ENCODE data around the gene AGXT.

AGXT gene

GRCh38 chr2:240876475-240877251 is 8.0 kb downstream of the AGXT start:
- POLR2A ChIA-PET: no interaction called here
- DNase-seq (ENCODE audit: low read depth, low spot score): no peak
- CTCF ChIA-PET: interaction anchor here (0.7 to 1.5 kb wide), 2 partner anchors 34 to 38 kb away, joined by 3 to 5 read pairs; no protein-coding TSS in a partner anchor
- H3K4me3 ChIP-seq (ENCODE audit: low read depth, low read length): no peak overlapping the region
- TF ChIP-seq, protein P1, sequence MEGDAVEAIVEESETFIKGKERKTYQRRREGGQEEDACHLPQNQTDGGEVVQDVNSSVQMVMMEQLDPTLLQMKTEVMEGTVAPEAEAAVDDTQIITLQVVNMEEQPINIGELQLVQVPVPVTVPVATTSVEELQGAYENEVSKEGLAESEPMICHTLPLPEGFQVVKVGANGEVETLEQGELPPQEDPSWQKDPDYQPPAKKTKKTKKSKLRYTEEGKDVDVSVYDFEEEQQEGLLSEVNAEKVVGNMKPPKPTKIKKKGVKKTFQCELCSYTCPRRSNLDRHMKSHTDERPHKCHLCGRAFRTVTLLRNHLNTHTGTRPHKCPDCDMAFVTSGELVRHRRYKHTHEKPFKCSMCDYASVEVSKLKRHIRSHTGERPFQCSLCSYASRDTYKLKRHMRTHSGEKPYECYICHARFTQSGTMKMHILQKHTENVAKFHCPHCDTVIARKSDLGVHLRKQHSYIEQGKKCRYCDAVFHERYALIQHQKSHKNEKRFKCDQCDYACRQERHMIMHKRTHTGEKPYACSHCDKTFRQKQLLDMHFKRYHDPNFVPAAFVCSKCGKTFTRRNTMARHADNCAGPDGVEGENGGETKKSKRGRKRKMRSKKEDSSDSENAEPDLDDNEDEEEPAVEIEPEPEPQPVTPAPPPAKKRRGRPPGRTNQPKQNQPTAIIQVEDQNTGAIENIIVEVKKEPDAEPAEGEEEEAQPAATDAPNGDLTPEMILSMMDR (IDR thresholded peaks at IDR 0.05; ENCODE audit: insufficient read depth, low read length, missing control alignments): no peak

GRCh38 chr2:240877460-240878340 is 9.1 kb downstream of the AGXT start:
- no peak for DNase-seq (ENCODE audit: low read depth, low spot score)
- TF ChIP-seq, protein P1 (IDR thresholded peaks at IDR 0.05; ENCODE audit: insufficient read depth, low read length, missing control alignments): no peak
- H3K4me3 ChIP-seq (ENCODE audit: low read depth, low read length): no peak overlapping the region
- ChIA-PET CTCF (interaction anchor here (1.5 kb wide), 1 partner anchor 37 kb away, joined by 5 read pairs; no protein-coding TSS in a partner anchor), POLR2A (no interaction called here)

DNA sequence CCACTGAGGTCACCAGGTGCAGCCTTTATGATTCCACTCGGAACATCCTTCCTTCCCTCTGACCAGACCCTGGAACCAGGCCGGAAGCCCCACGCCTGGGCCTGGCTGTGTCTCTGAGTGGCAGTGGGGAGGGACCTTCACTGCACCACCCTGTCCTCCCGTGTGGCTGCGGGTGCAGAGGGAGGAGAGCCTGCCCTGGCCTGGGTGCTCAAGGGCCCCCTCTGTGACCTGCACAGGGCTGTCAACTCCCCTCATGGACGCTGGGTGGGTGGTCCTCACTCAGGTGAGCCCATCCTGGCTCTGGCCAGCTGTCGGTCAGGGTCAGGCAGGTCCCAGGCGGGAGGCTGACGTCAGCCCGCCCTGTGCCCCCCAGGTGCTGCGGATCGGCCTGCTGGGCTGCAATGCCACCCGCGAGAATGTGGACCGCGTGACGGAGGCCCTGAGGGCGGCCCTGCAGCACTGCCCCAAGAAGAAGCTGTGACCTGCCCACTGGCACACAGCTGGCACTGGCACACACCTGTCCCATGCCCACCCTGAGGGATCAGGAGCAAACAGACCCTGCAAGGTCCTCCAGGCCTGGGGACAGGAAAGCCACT is 9.8 kb downstream of the AGXT start:
- TF ChIP-seq, protein P1 (IDR thresholded peaks at IDR 0.05; ENCODE audit: insufficient read depth, low read length, missing control alignments): no peak
- POLR2A ChIA-PET: no interaction called here
- no peak for DNase-seq (ENCODE audit: low read depth, low spot score)
- no peak overlapping the region for H3K4me3 ChIP-seq (ENCODE audit: low read depth, low read length)
- CTCF ChIA-PET: no interaction called here

DNA sequence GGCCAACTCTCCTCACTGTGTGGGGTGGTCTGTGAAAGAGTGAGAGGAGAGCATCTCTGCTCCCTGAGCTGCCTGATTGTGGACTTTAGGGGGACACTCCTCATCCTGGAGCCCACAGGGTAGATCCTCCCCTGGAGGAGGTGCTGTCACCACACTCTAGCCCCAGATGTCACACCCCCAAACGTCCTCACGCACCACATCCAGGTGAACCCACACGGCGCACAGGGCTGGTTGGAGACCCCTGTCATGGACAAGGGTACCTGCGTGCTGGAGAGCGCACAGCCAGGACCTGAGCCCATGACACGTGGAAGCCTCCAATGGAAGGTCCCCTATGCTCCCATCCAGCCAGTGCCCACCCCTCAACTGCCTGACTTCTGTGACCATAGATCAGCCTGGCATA is 10.5 kb downstream of the AGXT start:
- POLR2A ChIA-PET: no interaction called here
- CTCF ChIA-PET: no interaction called here
- DNase-seq (ENCODE audit: low read depth, low spot score): no peak
- no peak overlapping the region for H3K4me3 ChIP-seq (ENCODE audit: low read depth, low read length)
- TF ChIP-seq, protein P1 (IDR thresholded peaks at IDR 0.05; ENCODE audit: insufficient read depth, low read length, missing control alignments): no peak

DNA sequence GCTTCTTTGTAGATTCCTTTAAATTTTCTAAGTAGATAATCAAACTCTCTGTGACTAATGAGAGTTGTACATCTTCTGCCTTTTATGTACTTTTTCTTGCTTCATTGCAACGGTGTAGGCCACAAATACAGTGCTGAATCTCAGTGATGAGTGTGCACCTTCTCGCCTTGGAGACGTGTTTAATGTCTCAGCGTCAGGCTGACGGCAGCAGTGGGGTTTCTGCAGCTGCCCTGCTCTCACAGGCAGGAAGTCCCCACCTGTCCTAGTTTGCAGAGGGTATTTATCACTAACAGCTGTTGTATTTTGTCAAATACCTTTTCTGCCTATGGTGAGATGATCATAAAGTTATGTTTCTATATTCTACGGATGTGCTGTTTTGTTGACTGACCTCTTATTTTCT is 13.3 kb downstream of the AGXT start:
- CTCF ChIA-PET: interaction anchor here (2.3 to 2.4 kb wide), 2 partner anchors 30 to 32 kb away, joined by 8 to 10 read pairs; no protein-coding TSS in a partner anchor
- POLR2A ChIA-PET: no interaction called here
- DNase-seq (ENCODE audit: low read depth, low spot score): no peak
- H3K4me3 ChIP-seq (ENCODE audit: low read depth, low read length): no peak overlapping the region
- TF ChIP-seq, protein P1 (IDR thresholded peaks at IDR 0.05; ENCODE audit: insufficient read depth, low read length, missing control alignments): no peak

GRCh38 chr2:240884221-240884620 is 15.6 kb downstream of the AGXT start:
- TF ChIP-seq, protein P1 (IDR thresholded peaks at IDR 0.05; ENCODE audit: insufficient read depth, low read length, missing control alignments): no peak
- ChIA-PET CTCF (no interaction called here), POLR2A (no interaction called here)
- no peak for DNase-seq (ENCODE audit: low read depth, low spot score)
- H3K4me3 ChIP-seq (ENCODE audit: low read depth, low read length): no peak overlapping the region
